ENCODE measurements around the gene NFILZ.

NFILZ gene

DNA sequence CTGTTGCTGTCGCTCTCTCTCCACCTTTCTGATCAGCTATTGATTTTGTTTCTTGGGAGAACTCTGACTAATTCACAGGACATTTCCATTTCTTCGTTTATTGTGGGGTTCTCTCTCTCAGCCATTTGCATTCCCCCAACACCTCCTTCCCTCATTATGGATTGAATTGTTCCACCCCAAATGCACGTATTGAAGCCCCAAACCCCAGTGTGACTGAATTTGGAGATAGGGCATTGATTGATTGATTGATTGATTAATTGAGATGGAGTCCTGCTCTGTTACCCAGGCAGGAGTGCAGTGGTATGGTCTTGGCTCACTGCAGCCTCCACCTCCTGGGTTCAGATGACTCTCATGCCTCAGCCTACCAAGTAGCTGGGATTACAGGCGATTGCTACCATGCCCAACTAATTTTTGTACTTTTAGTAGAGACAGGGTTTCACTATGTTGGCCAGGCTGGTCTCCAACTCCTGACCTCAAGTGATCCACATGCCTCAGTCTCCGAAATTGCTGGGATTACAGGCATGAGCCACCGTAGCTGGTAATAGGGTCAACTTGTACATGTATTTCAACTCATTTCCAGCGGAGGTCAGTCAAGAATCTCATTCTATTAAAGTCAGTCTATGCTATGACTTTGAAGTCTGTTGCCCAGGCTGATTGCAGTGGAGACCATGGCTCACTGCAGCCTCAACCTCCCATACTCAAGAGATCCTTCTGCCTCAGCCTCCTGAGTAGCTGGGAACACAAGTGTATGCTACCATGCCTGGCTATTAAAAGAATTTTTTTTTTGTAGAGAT lies 13.6 kb downstream of the NFILZ start:
- DNase-seq: no peak

DNA sequence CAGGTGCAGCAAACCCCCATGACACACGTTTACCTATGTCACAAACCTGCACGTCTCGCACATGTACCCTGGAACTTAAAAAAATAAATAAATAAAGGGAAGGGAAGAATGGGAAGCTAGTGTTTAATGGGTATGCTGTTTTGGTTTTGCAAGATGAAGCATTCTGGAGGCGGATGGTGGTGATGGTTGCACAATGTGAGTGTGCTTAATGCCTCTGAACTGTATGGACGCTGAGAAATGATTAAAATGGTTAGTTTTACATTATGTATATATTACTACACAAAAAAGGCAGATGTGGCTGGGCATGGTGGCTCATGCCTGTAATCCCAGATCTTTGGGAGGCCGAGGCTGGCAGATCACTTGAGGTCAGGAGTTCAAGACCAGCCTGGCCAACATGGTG lies 17.8 kb downstream of the NFILZ start:
- no peak for DNase-seq

DNA sequence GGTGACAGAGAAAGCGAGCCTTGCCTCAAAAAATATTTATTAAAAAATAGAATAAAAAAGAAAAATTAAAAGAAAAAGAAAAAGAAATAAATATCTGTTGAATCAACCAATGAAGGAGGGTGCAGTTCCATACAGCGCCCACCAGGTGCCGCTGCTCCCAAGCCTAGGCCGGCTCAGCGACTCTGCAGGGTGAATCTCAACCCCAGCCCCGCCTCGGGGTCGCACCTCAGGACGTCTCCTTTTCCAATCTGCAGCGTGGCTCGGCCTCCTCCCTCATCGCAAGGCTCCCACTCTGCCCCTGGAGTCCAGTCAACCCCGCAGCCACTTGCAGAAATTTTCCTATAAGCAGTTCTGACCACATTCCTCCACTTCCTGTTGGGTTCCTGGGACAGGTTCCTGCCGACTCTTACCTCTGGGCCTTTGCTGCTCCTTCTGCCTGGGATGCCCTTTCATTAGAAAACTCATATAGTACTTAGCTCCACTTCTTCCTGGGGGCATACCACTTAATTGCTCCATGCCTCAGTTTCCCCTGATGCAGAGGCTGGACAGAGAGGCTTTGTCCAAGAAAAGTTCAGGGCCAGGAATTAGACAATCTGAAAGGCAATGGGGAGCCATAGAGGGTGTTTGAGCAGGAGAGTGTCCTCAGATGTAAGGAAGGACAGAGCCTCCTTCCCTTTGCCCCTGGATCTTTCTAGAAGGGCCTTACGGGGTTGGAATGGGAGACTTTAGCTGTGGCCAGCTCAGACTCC lies 24.3 kb downstream of the NFILZ start:
- DNase-seq: peak; percentile 34

DNA sequence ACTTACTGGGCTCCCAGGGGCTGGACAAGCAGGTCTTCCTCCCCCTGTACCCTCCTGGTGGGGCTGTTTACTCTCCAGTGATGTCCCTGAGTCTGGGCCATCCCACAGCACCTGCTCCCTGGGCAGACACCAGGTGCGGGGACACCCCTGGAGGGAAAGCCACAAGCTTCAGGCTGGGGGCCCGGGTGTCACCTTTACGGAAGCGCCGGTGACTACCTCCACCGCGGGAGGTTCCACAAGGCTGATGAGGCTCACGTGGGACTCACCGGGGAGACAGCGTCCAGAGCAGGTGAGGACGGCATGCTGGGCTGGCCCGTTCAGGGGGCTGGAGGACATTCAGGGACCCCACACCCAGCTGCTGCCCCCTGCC lies 24.9 kb downstream of the NFILZ start:
- DNase-seq: no peak

DNA sequence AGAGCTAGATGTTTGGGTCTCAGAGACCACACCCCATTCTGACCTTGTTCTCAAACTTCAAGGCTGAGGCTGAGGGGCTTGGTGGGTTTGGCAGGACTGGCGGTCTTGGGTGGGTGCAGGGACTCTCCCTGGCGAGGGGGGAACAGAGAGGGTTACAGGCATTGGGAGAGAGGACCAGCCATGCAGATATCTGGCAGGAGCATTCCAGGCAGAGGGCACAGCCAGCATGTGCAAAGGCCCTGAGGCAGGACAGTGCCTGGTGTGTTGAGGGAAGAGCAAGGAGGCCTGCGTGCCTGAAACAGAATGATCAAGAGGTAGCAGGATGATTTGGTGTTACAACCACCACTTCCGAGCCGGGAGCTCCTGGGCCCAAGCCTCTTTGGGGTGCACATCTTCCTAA lies 27.4 kb downstream of the NFILZ start:
- DNase-seq: no peak

DNA sequence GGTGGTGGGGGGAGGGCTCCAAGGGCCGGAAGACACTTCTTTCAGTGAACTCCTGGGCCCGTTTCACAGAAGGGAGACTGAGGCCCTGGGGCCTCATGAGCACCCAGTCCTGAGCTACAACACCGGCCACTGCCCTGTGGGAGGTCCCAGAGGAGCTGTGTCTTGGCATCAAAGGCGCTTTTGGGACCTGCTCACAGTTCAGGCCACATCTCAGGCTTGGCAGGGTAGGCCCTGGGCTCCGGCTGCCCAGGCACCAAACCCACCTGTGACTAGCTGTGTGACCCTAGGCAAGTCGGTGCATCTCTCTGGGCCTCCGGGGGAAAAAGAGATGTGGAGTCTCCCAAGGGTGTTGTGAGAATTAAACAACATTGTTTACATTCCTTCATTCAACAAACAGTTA lies 29.5 kb downstream of the NFILZ start:
- DNase-seq: no peak

DNA sequence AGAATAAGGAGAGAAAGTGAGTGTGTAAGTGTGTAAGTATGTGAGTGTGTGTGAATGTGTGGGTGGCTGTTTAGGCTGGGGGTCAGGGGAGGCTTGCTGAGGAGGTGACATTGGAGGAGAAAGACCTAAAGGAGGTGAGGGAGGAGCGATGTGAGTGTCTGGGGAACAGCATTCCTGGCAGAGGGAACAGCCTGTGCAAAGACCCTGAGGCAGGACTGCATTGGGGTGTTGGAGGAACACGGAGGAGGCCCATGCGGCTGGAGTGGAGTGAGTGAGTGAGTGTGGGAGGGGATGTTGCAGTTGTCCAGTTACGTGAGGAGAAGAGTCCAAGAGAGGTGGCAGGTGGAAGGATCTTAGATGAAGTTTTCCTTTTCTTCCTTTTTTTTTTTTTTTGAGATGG lies 31.8 kb downstream of the NFILZ start:
- DNase-seq: no peak

DNA sequence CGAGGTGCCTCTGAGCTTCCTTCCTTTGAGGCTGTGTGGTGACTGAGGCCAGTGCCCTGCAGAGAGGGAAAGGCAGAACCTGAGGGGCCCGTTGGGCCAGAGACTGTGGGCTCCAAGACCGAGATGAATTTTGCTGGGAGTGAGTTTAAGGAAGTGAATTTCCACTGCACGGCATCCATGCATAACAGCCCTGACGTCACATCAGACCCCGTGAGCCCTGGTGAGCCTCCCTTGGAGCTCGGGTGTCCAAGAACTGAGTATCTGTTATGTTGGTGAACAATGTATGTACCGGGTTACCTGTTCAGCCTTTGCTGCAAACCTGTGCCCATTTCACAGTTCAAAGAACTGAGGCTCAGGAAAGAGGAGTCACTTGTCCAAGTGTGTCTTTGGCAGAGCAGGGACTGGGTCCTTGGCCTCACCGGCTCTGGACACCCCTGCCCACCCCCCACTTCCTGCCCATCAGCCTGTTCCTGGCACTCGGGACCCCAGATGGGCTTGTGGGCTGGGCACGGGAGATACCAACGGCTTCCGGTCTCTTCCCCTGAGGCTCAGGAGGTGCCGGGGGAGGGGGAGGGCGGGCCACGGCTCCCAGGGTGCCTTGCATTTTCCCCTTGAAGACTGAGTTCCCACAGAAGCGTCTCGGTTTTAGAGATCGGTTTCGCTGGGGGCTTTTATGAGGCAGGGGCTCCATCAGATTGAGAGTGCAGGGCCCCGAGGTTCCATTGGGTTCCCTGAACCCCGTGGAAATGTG lies 33.7 kb downstream of the NFILZ start:
- DNase-seq: no peak

DNA sequence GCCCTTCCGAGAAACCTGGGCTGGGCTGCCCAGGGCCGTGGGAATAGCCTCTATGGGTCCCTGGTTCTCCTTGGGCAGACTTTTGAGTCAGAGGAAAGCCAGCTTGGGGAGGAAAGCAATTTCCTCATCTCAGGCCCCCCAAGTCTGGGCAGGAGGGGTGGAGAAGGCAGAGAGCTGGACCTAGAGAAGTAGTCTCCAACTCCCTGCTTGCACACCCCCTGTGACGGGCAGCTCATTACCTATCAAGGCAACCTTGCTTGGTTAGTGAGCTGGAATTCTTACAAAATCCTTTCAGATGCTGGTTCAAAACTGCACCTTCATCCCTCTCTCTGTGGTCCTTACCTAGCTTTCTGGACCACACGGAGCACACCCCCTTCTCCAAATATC lies 34.2 kb downstream of the NFILZ start:
- DNase-seq: no peak

DNA sequence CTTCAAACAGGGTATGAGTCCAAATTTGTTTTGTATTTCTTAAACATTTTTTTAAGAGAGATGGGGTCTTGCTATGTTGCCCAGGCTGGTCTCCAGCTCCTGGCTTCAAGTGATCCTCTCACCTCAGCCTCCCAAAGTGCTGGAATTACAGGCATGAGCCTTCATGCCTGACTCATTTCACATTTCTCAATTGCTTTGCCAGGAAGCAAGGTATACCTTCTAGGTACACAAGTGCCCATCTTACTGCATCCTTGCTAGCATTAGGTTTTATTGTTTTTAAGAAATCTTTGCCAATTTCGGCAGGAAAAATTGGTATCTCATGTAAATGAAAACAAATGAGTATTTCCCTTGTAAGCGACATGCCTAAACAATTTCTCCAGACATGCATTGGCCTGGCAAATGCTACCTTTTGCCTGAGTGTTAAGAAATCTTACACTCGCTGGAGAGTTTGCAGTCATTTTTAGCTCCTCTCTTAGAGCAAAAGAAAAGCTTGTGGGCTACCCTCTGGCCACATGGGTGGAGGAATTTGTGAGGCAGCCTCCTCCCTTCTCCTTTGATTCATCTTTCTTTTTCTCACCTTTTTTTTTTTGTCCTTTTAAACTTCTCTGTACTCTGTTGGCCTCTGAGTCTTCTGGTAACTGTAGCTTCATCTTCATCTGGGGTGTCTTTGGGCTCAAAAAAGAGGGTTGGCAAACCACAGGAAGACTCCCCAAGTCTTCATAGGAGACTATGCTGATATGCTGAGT lies 35.2 kb downstream of the NFILZ start:
- DNase-seq: no peak

DNA sequence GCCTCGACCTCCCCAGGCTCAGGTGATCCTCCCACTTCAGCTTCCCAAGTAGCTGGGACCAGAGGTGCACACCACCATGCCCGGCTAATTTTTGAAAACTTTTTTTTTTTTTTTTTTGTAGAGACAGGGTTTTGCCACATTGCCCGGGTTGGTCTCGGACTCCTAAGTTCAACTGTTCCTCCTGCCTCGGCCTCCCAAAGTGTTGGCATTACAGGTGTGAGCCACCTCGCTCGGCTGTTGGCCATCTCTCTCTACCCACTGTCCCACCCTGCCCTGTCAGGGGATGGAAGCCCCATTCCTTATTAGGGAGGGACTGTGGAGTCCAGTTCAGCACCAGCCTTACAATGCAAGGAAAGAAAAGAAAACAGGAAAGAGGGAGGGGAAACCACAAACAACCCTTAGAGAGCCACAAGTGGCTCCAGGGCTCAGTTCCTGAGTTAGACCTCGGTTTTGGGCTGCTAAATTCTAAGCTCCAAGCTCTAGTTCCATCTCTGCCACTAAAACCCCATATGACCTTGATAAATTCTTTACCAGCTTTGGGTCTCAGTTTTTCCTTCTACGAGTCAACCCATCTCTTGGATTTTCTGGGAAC lies 36.5 kb downstream of the NFILZ start:
- no peak for DNase-seq

DNA sequence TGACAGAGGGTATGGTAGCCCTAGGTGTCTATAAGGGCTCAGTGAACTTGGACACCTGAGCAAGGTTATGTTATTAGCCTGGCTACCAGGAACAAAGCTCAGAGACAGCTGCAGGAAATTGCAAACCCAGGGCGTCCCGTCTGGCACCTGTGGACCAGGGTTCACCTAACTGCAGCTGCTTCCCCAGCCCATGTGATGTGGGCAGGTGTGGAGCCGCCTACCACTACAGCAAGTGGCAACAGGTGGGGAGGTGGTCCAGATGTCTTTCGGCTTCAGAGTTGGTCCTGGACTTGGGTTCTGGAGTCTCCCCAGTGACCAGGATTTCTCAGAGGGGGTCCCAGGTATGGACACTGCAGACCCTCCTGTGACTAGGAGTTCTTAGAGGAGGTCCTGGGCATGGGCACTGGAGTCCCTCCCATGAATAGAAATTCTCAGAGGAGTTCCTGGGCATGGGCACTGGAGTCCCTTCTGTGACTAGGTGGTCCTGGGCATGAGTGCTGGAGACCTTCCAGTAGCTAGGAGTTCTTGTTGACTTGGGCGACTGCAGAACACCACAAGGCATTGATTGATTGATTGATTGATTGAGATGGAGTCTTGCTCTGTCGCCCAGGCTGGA lies 43.0 kb downstream of the NFILZ start:
- DNase-seq: no peak

DNA sequence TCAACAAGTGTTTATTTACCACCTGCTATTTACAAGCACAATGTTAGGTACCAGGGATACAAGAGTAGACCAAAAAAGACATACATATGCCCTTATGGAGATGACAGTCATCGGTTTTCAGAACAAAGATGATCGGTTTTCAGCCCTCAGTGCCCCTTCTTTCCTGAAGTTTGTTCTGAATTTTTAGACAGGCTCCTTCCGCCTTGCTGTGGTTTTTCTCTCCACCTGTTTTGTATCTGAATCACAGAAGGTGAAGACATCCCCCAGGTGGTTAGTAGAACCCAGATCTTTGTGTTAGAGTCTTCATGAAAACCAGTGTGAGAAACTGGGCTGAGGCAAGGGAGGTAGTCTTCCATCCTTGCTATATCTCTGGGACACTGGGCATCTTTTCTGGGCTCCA lies 44.6 kb downstream of the NFILZ start:
- DNase-seq: no peak

DNA sequence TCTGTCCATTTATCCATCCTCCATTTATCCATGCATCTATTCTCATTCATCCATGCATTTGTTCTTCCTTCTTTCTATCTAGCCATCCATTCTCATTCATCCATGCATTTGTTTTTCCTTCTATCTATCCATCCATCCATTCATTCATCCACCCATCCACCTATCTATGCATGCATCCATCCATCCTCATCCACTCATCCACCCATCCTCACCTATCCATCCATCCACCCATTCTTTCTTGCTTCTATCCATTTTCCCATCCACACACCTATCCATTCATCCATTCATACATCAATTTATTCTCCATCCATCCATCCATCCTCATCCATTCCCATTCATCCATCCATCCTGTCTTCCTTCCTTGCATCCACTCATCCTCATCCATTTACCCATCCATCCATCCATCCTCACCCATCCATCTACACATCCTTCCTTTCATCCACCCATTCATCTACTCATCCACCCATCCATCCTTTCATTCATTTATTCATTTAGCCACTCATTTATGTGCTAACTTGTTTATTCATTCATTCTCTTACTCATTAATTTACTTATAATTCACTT lies 47.9 kb downstream of the NFILZ start:
- DNase-seq: no peak
